HepG2 (cell line): ENCODE data around the gene ERF. TPM values are rescaled to one million over a fixed set of nuclear protein-coding genes. Genes with fewer than 3 reads are reported as not detected.

Experiments
- ATAC-seq: fragments of 200-7000 bp; cut with Tn5 transposase; 3 replicates; pipeline ENCODE4 v1.9.1; 2020; ENCODE audit warnings: mild to moderate bottlenecking, moderate library complexity
- BruUV-seq: library from RNA; stranded (reverse); fragments of 400-500 nt; replicated peaks from 2 replicates; lab custom pipeline; 2021; lab: Mats Ljungman, UMichigan
- CTCF ChIA-PET: fragments of 300-600 bp; formaldehyde crosslinking; extraction: SDS; loops from one replicate; lab custom pipeline; 2021; ENCODE audit warnings: low total read pairs, inconsistent platforms, low intra/inter-chr PET ratio; lab: Yijun Ruan, JAX
- POLR2A ChIA-PET: fragments of 350-600 bp; sonication (Branson Sonifier 250); formaldehyde crosslinking; loops from one replicate; lab custom pipeline; 2020; ENCODE audit warnings: antibody characterized with exemption, inconsistent platforms; lab: Yijun Ruan, JAX
- DNase-seq: peaks from one replicate; pipeline ENCODE4 v3.0.0-alpha.2; 2015; ENCODE audit warnings: low spot score
- FAIRE-seq: peaks from 3 replicates; lab custom pipeline; 2011; peaks lifted over from hg19 to GRCh38; lab: Jason Lieb, UNC
- H2AFZ ChIP-seq: one replicate; pipeline ENCODE4 v1.6.1; 2011; ENCODE audit warnings: low read length, inconsistent platforms
- H3K27ac ChIP-seq: fragments of 300-600 bp; 3 replicates; pipeline ENCODE4 v1.8.0; 2011; ENCODE audit warnings: mixed run types, mild to moderate bottlenecking, mixed read lengths, low read length, inconsistent platforms; ENCODE audit not compliant: insufficient read depth; ENCODE audit errors: extremely low read length
- H3K27me3 ChIP-seq, 2 experiments: fragments of 200-600 bp in 1 of 2; 2 replicates in 1 of 2; 3 replicates in 1 of 2; pipeline versions ENCODE4 v1.6.0 to v1.8.0; 2011; ENCODE audit warnings: low read length in 2 of 2, mild to moderate bottlenecking in 2 of 2, moderate library complexity in 2 of 2, inconsistent platforms in 1 of 2; ENCODE audit not compliant: insufficient read depth in 2 of 2, control insufficient read depth in 1 of 2
- H3K36me3 ChIP-seq, 2 experiments: fragments of 200-600 bp in 1 of 2; replicated peaks in 1 of 2; 2 replicates in 1 of 2; 3 replicates in 1 of 2; pipeline versions ENCODE4 v1.5.1 to v1.8.0; 2011; ENCODE audit warnings: low read length in 2 of 2, inconsistent platforms in 1 of 2; ENCODE audit not compliant: insufficient read depth in 2 of 2, control insufficient read depth in 1 of 2
- H3K4me1 ChIP-seq: 2 replicates; pipeline ENCODE4 v1.5.1; 2012; ENCODE audit warnings: low read length, inconsistent platforms; ENCODE audit not compliant: insufficient read depth
- H3K4me2 ChIP-seq: 2 replicates; pipeline ENCODE4 v1.6.0; 2011; ENCODE audit warnings: low read depth, low read length, inconsistent platforms
- H3K4me3 ChIP-seq, 3 experiments: fragments of 200-600 bp in 1 of 3; sonication (generic), shearing (Covaris generic) in 1 of 3; replicated peaks in 1 of 3; 2 replicates each; pipeline ENCODE4 v1.5.1; 2011 to 2016; ENCODE audit warnings: low read length in 3 of 3, inconsistent platforms in 2 of 3, low read depth in 2 of 3, mild to moderate bottlenecking in 2 of 3, control low read depth in 1 of 3, mixed read lengths in 1 of 3; ENCODE audit not compliant: insufficient read depth in 1 of 3
- H3K79me2 ChIP-seq: one replicate; pipeline ENCODE4 v1.6.1; 2011; ENCODE audit warnings: low read length, inconsistent platforms; ENCODE audit not compliant: insufficient read depth
- H3K9ac ChIP-seq: 2 replicates; pipeline ENCODE4 v1.6.0; 2011; ENCODE audit warnings: mild to moderate bottlenecking, low read depth, low read length, inconsistent platforms; ENCODE audit not compliant: insufficient read depth
- H3K9me3 ChIP-seq: 2 replicates; pipeline ENCODE4 v1.5.1; 2012; ENCODE audit warnings: mild to moderate bottlenecking, low read length
- H4K20me1 ChIP-seq: 2 replicates; pipeline ENCODE4 v1.6.0; 2011; ENCODE audit warnings: inconsistent platforms, mild to moderate bottlenecking, low read length, moderate library complexity; ENCODE audit not compliant: insufficient read depth
- ATRX ChIP-seq: sonication (generic); formaldehyde crosslinking; IDR thresholded peaks from 2 replicates; pipeline ENCODE4 v1.4.0; 2020; ENCODE audit warnings: missing genetic modification reagents, borderline replicate concordance
- CREM ChIP-seq, 2 experiments: sonication (generic) in 1 of 2; formaldehyde crosslinking in 1 of 2; IDR thresholded peaks; 2 replicates each; pipeline versions ENCODE4 v1.4.0 to v1.6.1; 2016 to 2020; ENCODE audit warnings: antibody characterized with exemption in 1 of 2, mild to moderate bottlenecking in 1 of 2, missing genetic modification reagents in 1 of 2
- FOXO1 ChIP-seq: sonication (generic); formaldehyde crosslinking; IDR thresholded peaks from 2 replicates; pipeline ENCODE4 v1.4.0; 2020; ENCODE audit warnings: missing genetic modification reagents
- HNF4A ChIP-seq: sonication (generic); formaldehyde crosslinking; IDR thresholded peaks from 2 replicates; pipeline ENCODE4 v1.4.0; 2020; ENCODE audit warnings: missing genetic modification reagents
- LCORL ChIP-seq, 2 experiments: fragments of 450-650 bp in 1 of 2; sonication (generic) in 1 of 2; formaldehyde crosslinking in 1 of 2; IDR thresholded peaks; 2 replicates each; pipeline versions ENCODE4 v1.5.0 to v1.6.1; 2017 to 2020; ENCODE audit warnings: antibody characterized with exemption in 1 of 2, missing genetic modification reagents in 1 of 2
- MAX ChIP-seq: IDR thresholded peaks from 2 replicates; pipeline ENCODE4 v1.6.1; 2012; ENCODE audit warnings: inconsistent platforms
- MIER2 ChIP-seq: IDR thresholded peaks from 2 replicates; pipeline ENCODE4 v1.6.1; 2016; ENCODE audit warnings: missing biosample characterization, missing genetic modification reagents
- RNF219 ChIP-seq: sonication (generic); formaldehyde crosslinking; IDR thresholded peaks from 2 replicates; pipeline ENCODE4 v1.5.0; 2020; ENCODE audit warnings: mild to moderate bottlenecking, missing genetic modification reagents
- SMYD3 ChIP-seq: sonication (generic); formaldehyde crosslinking; IDR thresholded peaks from 2 replicates; pipeline ENCODE4 v1.8.1; 2023; ENCODE audit warnings: mild to moderate bottlenecking, missing genetic modification reagents
- SP1 ChIP-seq, 2 experiments: fragments of 450-650 bp in 1 of 2; sonication (generic) in 1 of 2; formaldehyde crosslinking in 1 of 2; IDR thresholded peaks; 2 replicates each; pipeline versions ENCODE4 v1.4.0 to v1.6.1; 2016 to 2020; ENCODE audit warnings: missing genetic modification reagents in 1 of 2
- ZKSCAN1 ChIP-seq: fragments of 150-350 bp; IDR thresholded peaks from 2 replicates; pipeline ENCODE4 v1.6.1; 2014; ENCODE audit warnings: low read length
- ZNF235 ChIP-seq: sonication (generic); formaldehyde crosslinking; IDR thresholded peaks from 2 replicates; pipeline ENCODE4 v1.8.1; 2023; ENCODE audit warnings: mild to moderate bottlenecking, missing genetic modification reagents, borderline replicate concordance
- ZNF317 ChIP-seq: sonication (generic); formaldehyde crosslinking; IDR thresholded peaks from 2 replicates; pipeline ENCODE4 v1.5.0; 2020; ENCODE audit warnings: mild to moderate bottlenecking, missing genetic modification reagents
- ZNF333 ChIP-seq: sonication (generic); formaldehyde crosslinking; IDR thresholded peaks from 2 replicates; pipeline ENCODE4 v1.4.0; 2020; ENCODE audit warnings: mild to moderate bottlenecking, missing genetic modification reagents, borderline replicate concordance
- ZNF354B ChIP-seq: sonication (generic); formaldehyde crosslinking; IDR thresholded peaks from 2 replicates; pipeline ENCODE4 v1.8.0; 2022; ENCODE audit warnings: mild to moderate bottlenecking, missing genetic modification reagents
- ZNF552 ChIP-seq: sonication (generic); formaldehyde crosslinking; IDR thresholded peaks from 2 replicates; pipeline ENCODE4 v1.9.0; 2022; ENCODE audit warnings: missing genetic modification reagents, mild to moderate bottlenecking, borderline replicate concordance
- ZNF746 ChIP-seq: sonication (generic); formaldehyde crosslinking; IDR thresholded peaks from 2 replicates; pipeline ENCODE4 v1.8.0; 2022; ENCODE audit warnings: mild to moderate bottlenecking, missing genetic modification reagents
- ZSCAN25 ChIP-seq: sonication (generic); formaldehyde crosslinking; IDR thresholded peaks from 2 replicates; pipeline ENCODE4 v1.8.0; 2022; ENCODE audit warnings: mild to moderate bottlenecking, missing genetic modification reagents
- ZSCAN31 ChIP-seq: sonication (generic); formaldehyde crosslinking; IDR thresholded peaks from 2 replicates; pipeline ENCODE4 v1.5.0; 2020; ENCODE audit warnings: low read depth, mild to moderate bottlenecking, missing genetic modification reagents
- WGBS: methylation state at CpG from one replicate; pipeline ENCODE4 v1.1.6; 2017; ENCODE audit warnings: low lambda C conversion rate; 5-methylcytosine and 5-hydroxymethylcytosine counted together
- in situ Hi-C: cut with HindIII; loops from 2 replicates; pipeline ENCODE4 v1.10.0; 2017; ENCODE audit warnings: low pct_unique_long_range_greater_than_20kb; ENCODE audit not compliant: extremely low pct_ligation_motif_present
- intact Hi-C: fragments of 100-400 bp; cut with micrococcal nuclease; formaldehyde crosslinking; loops from one replicate; pipeline ENCODE4 v1.10.0; 2022; ENCODE audit not compliant: unreplicated experiment
- polyA plus RNA-seq, 8 experiments: library from polyadenylated mRNA; depleted of rRNA in 3 of 8; stranded (reverse) in 7 of 8; unstranded in 1 of 8; fragments of >200 nt; fragmentation: Illumina TruSeq in 4 of 8; extraction: Trizol in 4 of 8; gene quantifications; 2 replicates each; pipeline versions ENCODE4 v1.2.1 to v1.2.3, GENCODE V29; 2011 to 2016; ENCODE audit warnings: low read depth in 4 of 8, missing spikeins in 1 of 8, mixed read lengths in 1 of 8; ENCODE audit not compliant: insufficient read depth in 1 of 8
- total RNA-seq, 5 experiments: library from RNA; depleted of rRNA; stranded (reverse); fragments of >200 nt; fragmentation: Illumina TruSeq; extraction: Trizol; gene quantifications; 2 replicates each; pipeline ENCODE4 v1.2.3, GENCODE V29; 2016; ENCODE audit warnings: low read depth in 1 of 5
- TF ChIP-seq, protein P1 (sequence below): sonication (generic); formaldehyde crosslinking; IDR thresholded peaks from 2 replicates; pipeline ENCODE4 v1.4.0; 2020; ENCODE audit warnings: mild to moderate bottlenecking, low read depth, missing genetic modification reagents

The ERF gene
- total and polyA plus RNA-seq, 2 of the 13 experiments (the other 11 are each of a cell fraction or from before 2014, with no cell fraction given) = 67.1 to 69.9 TPM

- H3K4me1 ChIP-seq = peaks cover 29% of the 10 kb centered on the region
- POLR2A ChIA-PET = interaction anchor here (0.7 to 3.2 kb wide), 9 partner anchors 11 to 27 kb away, joined by 3 to 44 read pairs (median 3); no protein-coding TSS in a partner anchor
- TSS peak; percentile 46 for BruUV-seq
- H3K4me3 ChIP-seq = peak overlapping the region; percentile 73 to 81 (median 75)
- peaks cover 19% of the 10 kb centered on the region for H3K79me2 ChIP-seq
- no peaks in the 10 kb centered on the region for H4K20me1 ChIP-seq
- H3K36me3 ChIP-seq = peaks cover 5 to 17% of the 10 kb centered on the region in 2 experiments; a peak in 3 of 5 replicates
- no peak for FAIRE-seq
- 16% methylated on average over 10 of the region's 10 CpGs for WGBS
- no peak overlapping the region for H2AFZ ChIP-seq
- H3K27ac ChIP-seq = peak overlapping the region; percentile 76
- no peaks in the 10 kb centered on the region for H3K9me3 ChIP-seq
- CTCF ChIA-PET = no interaction called here
- no peak for DNase-seq
- H3K27me3 ChIP-seq = no peaks in the 10 kb centered on the region; a peak in 1 of 5 replicates
- H3K4me2 ChIP-seq = peak overlapping the region; percentile 96
- in situ Hi-C loops (no loop called here), intact Hi-C loops (loop anchor here (1.0 kb wide), 1 partner anchor 12 kb away; no protein-coding TSS in a partner anchor)
- ATAC-seq = no peak
- peak overlapping the region; percentile 90 for H3K9ac ChIP-seq
- TF ChIP-seq SMYD3 (CRISPR knock-in tag) = no peak
- 0 out of 2 replicates have a peak, but pooled peaks have one; percentile 30 for TF ChIP-seq ZNF746
- 0 out of 2 replicates have a peak, but pooled peaks have one; percentile 50 for TF ChIP-seq ZSCAN31 (CRISPR knock-in tag)
- no peak for TF ChIP-seq ZNF354B (CRISPR knock-in tag)
- TF ChIP-seq LCORL (IDR thresholded peaks at IDR 0.05) = no peak
- TF ChIP-seq LCORL (CRISPR knock-in tag; IDR thresholded peaks at IDR 0.05) = no peak
- TF ChIP-seq ATRX (CRISPR knock-in tag) = no peak
- TF ChIP-seq, protein P1, sequence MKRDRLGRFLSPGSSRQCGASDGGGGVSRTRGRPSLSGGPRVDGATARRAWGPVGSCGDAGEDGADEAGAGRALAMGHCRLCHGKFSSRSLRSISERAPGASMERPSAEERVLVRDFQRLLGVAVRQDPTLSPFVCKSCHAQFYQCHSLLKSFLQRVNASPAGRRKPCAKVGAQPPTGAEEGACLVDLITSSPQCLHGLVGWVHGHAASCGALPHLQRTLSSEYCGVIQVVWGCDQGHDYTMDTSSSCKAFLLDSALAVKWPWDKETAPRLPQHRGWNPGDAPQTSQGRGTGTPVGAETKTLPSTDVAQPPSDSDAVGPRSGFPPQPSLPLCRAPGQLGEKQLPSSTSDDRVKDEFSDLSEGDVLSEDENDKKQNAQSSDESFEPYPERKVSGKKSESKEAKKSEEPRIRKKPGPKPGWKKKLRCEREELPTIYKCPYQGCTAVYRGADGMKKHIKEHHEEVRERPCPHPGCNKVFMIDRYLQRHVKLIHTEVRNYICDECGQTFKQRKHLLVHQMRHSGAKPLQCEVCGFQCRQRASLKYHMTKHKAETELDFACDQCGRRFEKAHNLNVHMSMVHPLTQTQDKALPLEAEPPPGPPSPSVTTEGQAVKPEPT (CRISPR knock-in tag) = no peak
- TF ChIP-seq MAX = no peak
- no peak; the same call in 1 of the 2 replicates for TF ChIP-seq ZSCAN25 (CRISPR knock-in tag)
- no peak for TF ChIP-seq ZNF552
- TF ChIP-seq ZNF235 (CRISPR knock-in tag) = 0 out of 2 replicates have a peak, but pooled peaks have one; percentile 25
- TF ChIP-seq MIER2 (CRISPR knock-in tag) = no peak
- TF ChIP-seq RNF219 (CRISPR knock-in tag) = no peak
- no peak for TF ChIP-seq FOXO1 (CRISPR knock-in tag)
- no peak for TF ChIP-seq SP1 (IDR thresholded peaks at IDR 0.05)
- TF ChIP-seq SP1 (CRISPR knock-in tag; IDR thresholded peaks at IDR 0.05) = no peak
- no peak for TF ChIP-seq CREM (IDR thresholded peaks at IDR 0.05)
- TF ChIP-seq CREM (CRISPR knock-in tag; IDR thresholded peaks at IDR 0.05) = no peak
- no peak for TF ChIP-seq HNF4A (CRISPR knock-in tag)
- no peak for TF ChIP-seq ZKSCAN1
- peak; percentile 33; the same call in 1 of the 2 replicates for TF ChIP-seq ZNF317
- TF ChIP-seq ZNF333 (CRISPR knock-in tag) = 0 out of 2 replicates have a peak, but pooled peaks have one; percentile 21
Observed at GRCh38 chr19:42269478-42270345, 14.8 kb upstream of the ERF start.
